Brain pericyte (primary cell): ENCODE measurements around the gene FBXO24.
"Not testable (repeated sequence)": the region's sequence is repeated elsewhere in the genome, so short reads cannot be mapped to it uniquely, and the experiment has no call there.

Experiments used
- DNase-seq: peaks from one replicate; pipeline ENCODE4 v3.0.0-alpha.2; 2012; ENCODE audit warnings: low read depth, low spot score

Gene FBXO24

DNA sequence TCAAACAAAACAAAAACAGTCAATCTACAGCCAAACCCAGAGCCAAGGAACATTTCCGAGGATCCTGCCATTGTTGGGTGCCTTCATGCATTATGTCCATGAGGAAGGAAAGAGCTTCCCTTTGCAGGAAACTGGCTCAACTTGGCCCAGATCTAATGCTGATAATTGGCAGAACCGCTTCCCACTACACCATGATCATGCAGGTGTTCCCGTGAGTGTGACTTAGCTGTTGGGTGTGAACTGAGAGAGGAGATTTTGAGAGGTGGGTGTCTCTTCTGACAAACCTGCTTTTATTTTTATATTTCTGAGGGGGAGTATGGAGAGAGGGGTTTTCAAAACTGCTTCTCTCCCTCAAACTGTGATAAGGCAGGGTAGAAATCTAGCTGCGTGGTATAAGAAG lies 27.0 kb upstream of the FBXO24 start:
- DNase-seq: no peak

GRCh38 chr7:100561491-100562194 lies 24.5 kb upstream of the FBXO24 start:
- no peak for DNase-seq

GRCh38 chr7:100562195-100563099 lies 23.7 kb upstream of the FBXO24 start:
- DNase-seq: no peak

DNA sequence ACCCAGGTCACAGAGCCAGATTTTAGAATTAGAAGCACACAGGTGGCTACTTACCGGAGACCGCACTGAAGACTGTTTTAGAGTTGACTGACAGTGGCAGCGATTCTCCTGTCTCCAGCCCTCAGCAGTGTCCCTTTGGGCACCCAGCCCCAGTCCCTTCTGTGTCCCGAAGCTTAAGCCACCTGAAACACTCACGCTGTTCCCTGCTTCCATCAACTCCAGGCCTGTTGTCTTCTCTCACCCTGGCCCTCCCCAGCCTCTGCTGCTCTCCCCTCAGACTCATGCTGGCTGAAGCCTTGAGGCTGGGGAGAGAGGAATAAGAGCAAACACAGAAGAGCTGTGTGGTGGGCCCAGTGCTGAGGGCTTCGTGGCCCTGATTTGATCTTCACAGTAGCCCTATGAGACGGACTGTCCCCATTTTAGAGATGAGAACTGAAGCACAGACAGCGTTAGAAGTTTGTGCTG lies 23.0 kb upstream of the FBXO24 start:
- DNase-seq: no peak

- DNase-seq: no peak
These were observed 22.2 kb upstream of the FBXO24 start for GRCh38 chr7:100563809-100564400.

DNA sequence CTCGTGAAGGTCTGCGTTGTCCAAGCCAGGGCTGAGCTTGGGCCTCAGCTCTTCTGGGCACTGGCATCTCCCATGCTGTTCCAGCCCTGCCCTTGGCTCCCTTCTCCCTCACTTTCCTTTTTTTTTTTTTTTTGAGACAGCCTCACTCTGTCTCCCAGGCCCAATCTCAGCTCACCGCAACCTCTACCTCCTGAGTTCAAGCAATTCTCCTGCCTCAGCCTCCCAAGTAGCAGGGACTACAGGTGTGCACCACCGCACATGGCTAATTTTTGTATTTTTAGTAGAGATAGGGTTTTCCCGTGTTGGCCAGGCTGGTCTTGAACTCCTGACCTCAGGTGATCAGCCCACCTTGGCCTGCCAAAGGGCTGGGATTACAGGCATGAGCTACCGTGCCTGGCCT lies 21.7 kb upstream of the FBXO24 start:
- DNase-seq: not testable (repeated sequence)

DNA sequence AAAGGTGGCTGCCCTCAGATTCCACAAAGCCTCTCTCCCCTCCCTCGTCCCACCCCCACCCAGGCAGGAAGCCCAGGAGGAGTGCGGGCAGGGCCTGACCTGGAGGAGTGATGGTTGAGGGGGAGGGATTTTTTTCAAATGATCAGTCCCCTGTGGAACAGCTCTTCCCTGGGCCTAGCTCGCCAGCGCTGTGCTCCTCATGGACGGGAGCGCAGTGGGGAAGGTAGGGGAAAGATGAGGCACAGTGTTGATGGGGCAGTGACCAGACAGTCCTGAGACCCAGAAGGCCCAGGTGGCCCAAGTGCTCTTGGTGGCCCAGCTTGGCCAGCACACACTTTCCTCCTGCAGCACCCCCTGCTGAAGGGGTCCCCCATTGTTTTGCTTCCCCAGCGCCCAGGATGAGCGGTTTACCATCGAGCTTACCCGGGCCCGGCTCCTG lies 21.0 kb upstream of the FBXO24 start:
- DNase-seq: no peak

- DNase-seq: no peak
These were observed 20.1 kb upstream of the FBXO24 start for GRCh38 chr7:100566018-100566531.

DNA sequence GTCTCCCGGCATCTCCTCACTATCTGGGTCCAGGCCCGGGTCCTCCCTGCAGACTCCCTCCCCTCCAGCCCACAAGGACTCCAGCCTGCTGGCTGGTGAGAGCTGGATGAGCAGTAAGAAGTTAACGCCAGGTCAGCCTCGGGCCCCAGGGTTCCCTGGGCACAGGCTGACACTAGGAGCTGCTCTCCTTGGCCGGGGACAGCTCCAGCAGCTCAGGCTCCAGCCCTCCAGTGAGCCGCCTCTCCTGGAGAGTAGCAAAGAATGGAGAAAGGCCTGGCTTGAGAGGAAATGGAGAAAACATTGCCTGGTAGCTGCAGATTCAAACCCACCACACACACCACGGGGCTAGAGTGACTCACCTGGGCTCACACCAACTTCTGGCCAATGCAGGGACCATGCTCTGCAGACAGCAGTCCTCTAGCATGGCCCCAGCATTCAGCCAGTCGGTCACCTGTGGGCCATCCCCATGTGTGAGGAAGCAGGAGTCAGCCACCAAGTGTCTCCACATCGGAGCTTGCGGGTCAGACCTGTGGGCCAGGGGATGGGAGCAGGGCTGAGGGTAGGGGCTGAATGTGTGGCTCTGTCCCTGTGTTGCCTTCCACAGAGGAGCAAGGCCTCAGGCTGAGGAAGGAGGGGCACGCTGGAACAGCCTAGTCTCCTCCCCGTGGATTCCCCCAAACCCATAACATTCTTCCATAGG lies 18.9 kb upstream of the FBXO24 start:
- no peak for DNase-seq

DNA sequence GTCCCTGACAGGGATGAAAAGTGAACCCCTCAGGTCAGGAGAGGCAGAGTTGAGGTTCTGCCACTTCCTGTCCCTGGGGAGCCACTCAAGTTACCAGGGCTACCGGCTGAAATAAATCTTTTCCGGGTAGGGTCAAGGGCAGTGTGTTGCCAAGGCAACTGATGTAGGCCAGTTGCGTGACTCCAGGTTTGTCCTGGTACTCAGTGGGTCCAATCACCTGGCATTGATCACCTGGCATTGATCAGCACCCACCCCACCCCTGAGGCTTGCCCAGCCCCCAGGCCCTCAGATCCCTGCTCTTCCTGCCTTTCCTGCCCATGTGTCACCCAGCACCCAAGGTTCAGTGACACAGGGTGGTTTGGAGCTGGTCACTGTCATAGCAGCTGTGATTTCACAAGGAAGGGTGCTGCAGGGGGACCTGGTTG lies 18.4 kb upstream of the FBXO24 start:
- DNase-seq: no peak

DNA sequence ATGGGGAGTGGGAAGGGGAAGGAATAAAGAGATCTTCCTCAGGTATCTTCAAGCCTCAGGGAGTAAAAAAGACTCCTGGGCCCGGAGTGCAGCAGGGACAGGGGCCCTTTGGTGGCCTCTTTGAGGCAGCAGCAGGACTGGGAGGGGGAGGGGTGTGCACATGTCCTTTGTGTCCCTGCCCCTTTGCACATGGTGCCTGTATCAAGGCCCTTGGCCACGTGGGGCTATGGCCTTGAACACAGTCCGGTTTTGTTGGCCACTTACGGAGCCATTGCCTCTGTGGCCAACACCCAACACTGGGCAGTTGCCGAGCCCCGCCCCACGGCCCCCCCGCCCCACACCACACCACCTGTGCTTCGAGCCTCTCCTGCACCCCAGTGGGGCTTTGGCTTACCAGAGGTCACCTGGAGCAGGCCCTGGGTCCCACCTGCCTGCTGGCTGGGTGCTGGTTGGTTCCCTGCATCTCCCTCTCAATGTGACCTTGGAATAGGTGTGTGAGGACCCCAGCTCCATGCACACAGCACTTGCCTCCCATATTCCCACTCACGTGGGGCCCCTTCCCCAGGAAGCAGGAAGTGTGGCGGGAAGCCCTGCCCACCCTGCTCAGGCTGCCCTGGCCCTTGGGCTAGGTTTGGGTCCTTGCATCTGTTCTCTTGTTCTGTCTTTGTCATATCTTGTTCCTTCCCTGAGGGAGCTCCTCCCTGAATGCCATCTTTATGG lies 17.8 kb upstream of the FBXO24 start:
- no peak for DNase-seq

DNA sequence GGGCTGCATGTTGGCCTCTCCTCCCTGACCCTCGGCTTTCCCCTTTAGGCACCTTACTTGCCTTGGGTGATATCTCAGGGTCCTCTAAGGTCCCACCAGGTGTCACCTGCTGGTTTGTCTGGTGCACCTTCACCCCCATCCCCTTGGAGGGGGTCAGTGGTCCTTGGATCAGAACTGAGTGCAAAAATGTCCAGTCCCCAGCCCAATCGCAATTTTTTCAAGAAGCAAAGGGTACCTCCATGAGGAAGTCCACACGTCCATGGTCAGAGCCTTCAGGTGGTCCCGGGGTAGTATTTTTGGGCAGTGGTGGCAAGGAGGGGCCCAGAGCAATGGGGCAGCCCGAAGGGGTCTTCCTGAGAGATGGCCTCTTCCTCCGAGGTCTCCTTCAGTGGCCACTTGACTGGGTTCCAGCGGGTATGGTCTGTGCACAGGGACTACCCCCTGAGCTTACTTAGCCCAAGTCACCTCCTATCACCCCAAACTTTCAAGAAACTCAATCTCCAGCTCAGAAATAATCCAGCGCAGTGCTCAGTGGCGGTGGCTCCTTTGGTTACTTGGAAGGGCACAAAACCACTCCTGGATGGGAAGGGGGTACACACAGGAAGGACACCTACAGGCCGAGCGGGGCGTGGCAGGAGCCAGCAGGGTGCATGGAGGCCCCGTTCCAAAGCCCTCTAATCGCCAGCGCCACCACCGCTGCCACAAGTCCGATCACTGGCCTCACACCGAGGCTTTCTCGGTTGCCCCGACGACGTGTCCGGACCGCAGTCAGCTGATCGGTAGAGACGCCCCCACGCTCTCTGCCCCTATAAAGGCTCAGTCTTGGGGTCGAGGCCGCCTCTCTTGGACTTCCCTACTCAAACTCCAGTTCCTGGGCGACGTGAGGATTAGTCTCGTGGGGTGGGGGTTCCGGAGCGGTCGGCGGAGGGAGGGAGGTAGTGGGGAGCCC lies 17.0 kb upstream of the FBXO24 start:
- no peak for DNase-seq

GRCh38 chr7:100570954-100571828 lies 14.9 kb upstream of the FBXO24 start:
- no peak for DNase-seq

GRCh38 chr7:100571829-100572116 lies 14.4 kb upstream of the FBXO24 start:
- DNase-seq: no peak

GRCh38 chr7:100572281-100572948 lies 13.7 kb upstream of the FBXO24 start:
- DNase-seq: no peak

DNA sequence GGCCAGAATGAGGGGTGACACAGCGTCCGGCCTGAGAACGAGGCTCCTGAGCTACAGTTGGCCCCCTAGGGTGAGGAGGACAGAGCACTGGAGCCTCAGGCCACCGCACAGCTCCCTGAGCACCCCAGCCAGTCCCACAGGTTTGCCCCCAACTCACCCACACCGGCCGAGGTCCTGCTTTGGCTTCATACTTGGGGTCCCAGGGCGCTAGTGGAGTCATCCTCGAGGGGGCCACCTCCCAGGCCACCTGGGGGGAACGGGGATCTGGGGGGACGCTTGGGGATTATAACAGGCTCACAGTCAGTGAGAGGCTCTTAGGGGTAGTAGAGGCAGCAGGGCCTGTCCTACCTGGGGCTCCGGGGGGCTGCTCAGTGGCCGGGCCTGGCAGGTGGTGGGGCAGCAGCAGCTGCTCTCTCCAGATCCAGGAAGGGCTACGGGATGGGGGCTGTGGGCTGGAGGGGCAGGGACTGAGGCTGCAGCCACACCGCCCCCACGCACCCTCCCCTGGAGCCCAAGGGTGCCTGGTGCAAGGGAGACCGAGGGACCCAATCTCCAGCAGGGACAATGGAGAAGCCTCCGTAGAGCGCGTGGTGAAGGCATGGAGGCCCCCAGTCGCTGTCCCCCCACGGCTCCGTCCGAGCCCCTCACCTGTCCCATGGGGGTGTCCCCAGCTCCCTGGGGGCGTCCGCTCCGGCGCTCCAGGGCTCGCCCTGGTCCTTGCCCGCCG lies 13.0 kb upstream of the FBXO24 start:
- DNase-seq: no peak

DNA sequence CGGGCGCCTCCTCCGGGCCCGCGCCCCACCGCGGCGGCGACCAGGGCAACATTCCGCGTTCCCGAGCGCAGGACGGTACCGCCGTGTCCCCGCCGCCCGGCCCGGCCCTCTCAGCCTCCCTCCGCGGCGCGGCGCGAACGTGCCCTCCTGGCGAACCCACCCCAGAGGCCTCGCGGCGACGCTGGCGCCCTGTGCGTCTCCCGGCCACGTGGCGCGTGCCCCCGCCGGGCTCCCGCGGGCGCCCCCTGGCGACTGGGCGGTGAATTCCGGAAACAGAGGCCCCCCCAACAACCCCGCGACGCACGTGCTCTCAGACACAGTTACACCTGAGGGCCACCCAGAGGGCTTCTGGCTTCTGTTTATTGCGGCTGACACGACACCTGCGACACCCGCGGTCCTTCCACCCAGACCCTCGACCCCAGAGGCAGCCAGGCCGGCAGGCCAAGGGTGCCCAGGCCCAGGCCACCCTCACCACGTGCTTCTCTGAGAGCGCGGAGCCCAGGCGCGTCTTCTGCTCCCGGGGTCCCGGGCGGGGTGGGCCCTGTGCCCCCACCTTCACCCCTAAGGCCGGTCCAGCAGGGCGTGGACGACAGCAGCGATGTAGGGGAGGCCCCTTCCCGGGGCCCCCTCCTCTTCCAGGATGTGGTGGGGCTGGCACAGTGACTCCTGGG lies 12.3 kb upstream of the FBXO24 start, which contains the start of gene SAP25:
Gene SAP25, minus strand, starts transcription at position 210 of the 671 bp plus-strand sequence. Its CDS starts 158 bp downstream, at position 52.
- no peak for DNase-seq
